Activated T-cell treated with anti-CD3 and anti-CD28 coated beads for 48 hours (primary cell): ENCODE results near the gene SGCA.

Experiments
- DNase-seq: peaks from one replicate; pipeline ENCODE4 v3.0.0-alpha.2; 2020; ENCODE audit warnings: low read depth

The SGCA gene

GRCh38 chr17:50194934-50195865 lies 29.4 kb downstream of the SGCA start:
- DNase-seq = no peak

GRCh38 chr17:50196036-50196435 lies 30.2 kb downstream of the SGCA start:
- DNase-seq = no peak

- no peak for DNase-seq
These were observed 31.0 kb downstream of the SGCA start for GRCh38 chr17:50196826-50197225.

- peak; percentile 49 for DNase-seq
These were observed 32.3 kb downstream of the SGCA start for GRCh38 chr17:50198026-50198669.

- DNase-seq = no peak
These were observed 33.5 kb downstream of the SGCA start for GRCh38 chr17:50199211-50199802.

GRCh38 chr17:50199803-50200456 lies 34.1 kb downstream of the SGCA start:
- DNase-seq = peak; percentile 54

GRCh38 chr17:50200457-50201275 lies 34.9 kb downstream of the SGCA start:
- DNase-seq = peak; percentile 76

- DNase-seq = no peak
These were observed 35.6 kb downstream of the SGCA start, which contains the start of gene COL1A1 for GRCh38 chr17:50201276-50201854. TSS of gene COL1A1 (minus strand) at chr17:50201631. CDS start at chr17:50201513, 118 bp downstream.

- DNase-seq = no peak
These were observed 37.3 kb downstream of the SGCA start for GRCh38 chr17:50203086-50203485.

- no peak for DNase-seq
These were observed 38.0 kb downstream of the SGCA start for GRCh38 chr17:50203604-50204345.

- DNase-seq = no peak
These were observed 38.6 kb downstream of the SGCA start for GRCh38 chr17:50204431-50204830.

GRCh38 chr17:50205111-50205962 lies 39.5 kb downstream of the SGCA start:
- DNase-seq = no peak

GRCh38 chr17:50205963-50206505 lies 40.2 kb downstream of the SGCA start:
- DNase-seq = no peak

- peak; percentile 10 for DNase-seq
These were observed 40.9 kb downstream of the SGCA start for GRCh38 chr17:50206604-50207293.

- DNase-seq = no peak
These were observed 41.5 kb downstream of the SGCA start for GRCh38 chr17:50207315-50207714.

GRCh38 chr17:50207792-50208567 lies 42.2 kb downstream of the SGCA start:
- DNase-seq = no peak

- no peak for DNase-seq
These were observed 42.8 kb downstream of the SGCA start for GRCh38 chr17:50208611-50209061.

GRCh38 chr17:50209133-50209471 lies 43.3 kb downstream of the SGCA start:
- no peak for DNase-seq
